ENCODE data around the gene HS3ST6.

DNA sequence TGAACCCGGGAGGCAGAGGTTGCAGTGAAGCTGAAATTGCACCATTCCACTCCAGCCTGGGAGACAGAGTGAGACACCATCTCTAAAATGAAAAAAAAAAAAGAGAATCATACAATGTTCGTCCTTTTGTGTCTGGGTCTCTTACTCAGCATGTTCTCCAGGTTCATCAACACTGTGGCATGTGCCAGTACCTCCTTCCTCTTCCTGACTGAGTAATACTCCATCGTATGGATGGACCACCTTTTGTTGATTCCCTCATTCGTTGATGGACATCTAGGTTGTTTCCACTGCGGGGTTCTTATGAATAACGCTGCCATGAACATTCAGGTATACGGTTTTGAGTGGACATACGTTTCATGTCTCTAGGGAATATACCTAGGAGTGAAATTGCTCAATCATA, 4.1 kb upstream of the HS3ST6 start:
- TF ChIP-seq POLR2AphosphoS5 (IDR thresholded peaks at IDR 0.05; ENCODE audit: low read depth, low read length): no peak
- no peak for TF ChIP-seq POLR2A (IDR thresholded peaks at IDR 0.05; ENCODE audit: low read depth, low read length)
- TF ChIP-seq TAF1 (IDR thresholded peaks at IDR 0.05; ENCODE audit: borderline replicate concordance, low read depth, low read length): no peak

All from GM12892 (cell line).